Measurements from ENCODE around the gene TSPAN11.

TSPAN11 gene

DNA sequence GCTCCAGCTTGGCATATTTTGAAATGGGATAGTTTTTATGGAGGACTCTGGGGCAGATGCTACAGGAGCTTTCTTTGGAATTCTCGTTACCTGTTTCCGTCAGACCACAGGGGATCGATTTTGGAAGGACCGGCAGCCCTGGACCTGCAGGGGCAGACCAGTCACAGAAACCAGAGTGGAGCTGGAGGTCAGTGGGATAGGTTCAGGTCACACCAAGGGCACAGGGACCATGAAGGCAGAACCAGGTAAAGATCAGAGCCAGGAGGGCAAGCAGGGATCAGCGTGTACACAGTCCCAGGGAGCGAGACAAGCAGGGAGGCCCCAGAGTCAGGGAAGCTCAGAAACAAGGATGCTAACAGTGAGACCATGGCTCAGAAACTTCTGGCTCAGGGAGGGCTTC is 45.5 kb downstream of the TSPAN11 start:
- Histone ChIP-seq H2AFZ (ENCODE audit: low read length) (no peak overlapping the region), H3K27me3 (ENCODE audit: insufficient read depth, low read length) (no peaks in the 10 kb centered on the region), H3F3A (ENCODE audit: insufficient read depth, low read length) (no peaks in the 10 kb centered on the region), H3K4me3 (ENCODE audit: low read depth, low read length, poor library complexity, severe bottlenecking) (no peak overlapping the region), H3K9me3 (ENCODE audit: low read length) (no peaks in the 10 kb centered on the region), H3K9ac (ENCODE audit: low read length) (no peak overlapping the region), H3K36me3 (ENCODE audit: insufficient read depth, low read length) (no peaks in the 10 kb centered on the region), H4K20me1 (ENCODE audit: insufficient read depth, low read length) (no peaks in the 10 kb centered on the region), H3K4me1 (ENCODE audit: insufficient read depth, low read length, severe bottlenecking) (no peaks in the 10 kb centered on the region), H3K79me2 (ENCODE audit: insufficient read depth, low read length) (no peaks in the 10 kb centered on the region), H3K4me2 (ENCODE audit: low read length) (no peak overlapping the region), H3K9me2 (ENCODE audit: low read depth, low read length) (no peaks in the 10 kb centered on the region), H3K27ac (ENCODE audit: low read depth, low read length, poor library complexity, severe bottlenecking) (no peak overlapping the region)
- TF ChIP-seq, protein P1, sequence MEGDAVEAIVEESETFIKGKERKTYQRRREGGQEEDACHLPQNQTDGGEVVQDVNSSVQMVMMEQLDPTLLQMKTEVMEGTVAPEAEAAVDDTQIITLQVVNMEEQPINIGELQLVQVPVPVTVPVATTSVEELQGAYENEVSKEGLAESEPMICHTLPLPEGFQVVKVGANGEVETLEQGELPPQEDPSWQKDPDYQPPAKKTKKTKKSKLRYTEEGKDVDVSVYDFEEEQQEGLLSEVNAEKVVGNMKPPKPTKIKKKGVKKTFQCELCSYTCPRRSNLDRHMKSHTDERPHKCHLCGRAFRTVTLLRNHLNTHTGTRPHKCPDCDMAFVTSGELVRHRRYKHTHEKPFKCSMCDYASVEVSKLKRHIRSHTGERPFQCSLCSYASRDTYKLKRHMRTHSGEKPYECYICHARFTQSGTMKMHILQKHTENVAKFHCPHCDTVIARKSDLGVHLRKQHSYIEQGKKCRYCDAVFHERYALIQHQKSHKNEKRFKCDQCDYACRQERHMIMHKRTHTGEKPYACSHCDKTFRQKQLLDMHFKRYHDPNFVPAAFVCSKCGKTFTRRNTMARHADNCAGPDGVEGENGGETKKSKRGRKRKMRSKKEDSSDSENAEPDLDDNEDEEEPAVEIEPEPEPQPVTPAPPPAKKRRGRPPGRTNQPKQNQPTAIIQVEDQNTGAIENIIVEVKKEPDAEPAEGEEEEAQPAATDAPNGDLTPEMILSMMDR (IDR thresholded peaks at IDR 0.05; ENCODE audit: low read length): no peak
- TF ChIP-seq EZH2 (IDR thresholded peaks at IDR 0.05; ENCODE audit: borderline replicate concordance, low read length): no peak

DNA sequence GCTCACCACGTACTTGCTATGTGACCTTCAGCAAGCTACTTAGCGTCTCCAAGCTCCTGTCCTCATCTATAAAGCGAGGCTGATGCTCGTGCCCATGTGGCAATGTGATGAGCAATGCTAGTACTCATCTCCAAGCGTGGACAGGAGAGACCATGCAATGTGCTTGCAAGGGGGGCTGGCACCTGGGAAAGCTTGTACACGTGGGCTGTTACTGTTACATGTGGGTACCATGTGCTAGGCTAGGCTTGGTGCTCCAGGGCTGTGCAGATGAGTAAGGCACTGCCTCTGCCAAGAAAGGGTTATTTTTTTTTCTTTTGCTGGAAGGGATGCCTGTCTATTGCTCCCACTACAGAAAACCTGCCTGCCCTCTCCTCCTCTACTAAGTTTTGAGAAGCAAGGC is 46.6 kb downstream of the TSPAN11 start:
- no peaks in the 10 kb centered on the region for H3K36me3 ChIP-seq (ENCODE audit: insufficient read depth, low read length)
- H3K4me2 ChIP-seq (ENCODE audit: low read length): no peak overlapping the region
- H3K27me3 ChIP-seq (ENCODE audit: insufficient read depth, low read length): no peaks in the 10 kb centered on the region
- H2AFZ ChIP-seq (ENCODE audit: low read length): no peak overlapping the region
- H3K9ac ChIP-seq (ENCODE audit: low read length): no peak overlapping the region
- no peaks in the 10 kb centered on the region for H3F3A ChIP-seq (ENCODE audit: insufficient read depth, low read length)
- TF ChIP-seq, protein P1 (IDR thresholded peaks at IDR 0.05; ENCODE audit: low read length): no peak
- no peak for TF ChIP-seq EZH2 (IDR thresholded peaks at IDR 0.05; ENCODE audit: borderline replicate concordance, low read length)
- H3K27ac ChIP-seq (ENCODE audit: low read depth, low read length, poor library complexity, severe bottlenecking): no peak overlapping the region
- H3K4me3 ChIP-seq (ENCODE audit: low read depth, low read length, poor library complexity, severe bottlenecking): no peak overlapping the region
- no peaks in the 10 kb centered on the region for H4K20me1 ChIP-seq (ENCODE audit: insufficient read depth, low read length)
- no peaks in the 10 kb centered on the region for H3K79me2 ChIP-seq (ENCODE audit: insufficient read depth, low read length)
- H3K9me3 ChIP-seq (ENCODE audit: low read length): no peaks in the 10 kb centered on the region
- no peaks in the 10 kb centered on the region for H3K9me2 ChIP-seq (ENCODE audit: low read depth, low read length)
- no peaks in the 10 kb centered on the region for H3K4me1 ChIP-seq (ENCODE audit: insufficient read depth, low read length, severe bottlenecking)

DNA sequence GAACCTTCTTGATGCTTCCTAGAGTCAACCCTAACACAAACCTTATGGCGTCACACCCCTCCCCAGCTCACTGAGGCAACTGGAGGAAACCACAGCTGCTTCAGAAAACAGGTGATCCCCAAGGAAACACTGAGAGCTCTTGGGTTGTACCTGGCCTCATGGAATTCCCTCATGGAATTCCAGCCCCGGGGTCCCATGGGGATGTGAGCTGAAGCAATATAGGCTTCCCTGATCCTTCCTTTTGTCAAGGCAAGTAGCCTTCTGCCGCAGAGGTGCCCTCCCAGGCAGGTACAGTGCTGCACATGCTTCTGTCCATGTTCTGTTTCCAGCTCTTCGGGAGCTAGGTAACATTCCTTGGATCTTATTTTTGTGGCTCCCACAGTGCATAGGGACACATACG is 47.3 kb downstream of the TSPAN11 start:
- Histone ChIP-seq H3K4me1 (ENCODE audit: insufficient read depth, low read length, severe bottlenecking) (no peaks in the 10 kb centered on the region), H3K9me3 (ENCODE audit: low read length) (no peaks in the 10 kb centered on the region), H3K79me2 (ENCODE audit: insufficient read depth, low read length) (no peaks in the 10 kb centered on the region), H4K20me1 (ENCODE audit: insufficient read depth, low read length) (no peaks in the 10 kb centered on the region), H3K9me2 (ENCODE audit: low read depth, low read length) (no peaks in the 10 kb centered on the region), H3K4me3 (ENCODE audit: low read depth, low read length, poor library complexity, severe bottlenecking) (no peak overlapping the region), H3K4me2 (ENCODE audit: low read length) (no peak overlapping the region), H3K27me3 (ENCODE audit: insufficient read depth, low read length) (no peaks in the 10 kb centered on the region), H3F3A (ENCODE audit: insufficient read depth, low read length) (no peaks in the 10 kb centered on the region), H2AFZ (ENCODE audit: low read length) (no peak overlapping the region), H3K9ac (ENCODE audit: low read length) (no peak overlapping the region), H3K36me3 (ENCODE audit: insufficient read depth, low read length) (no peaks in the 10 kb centered on the region), H3K27ac (ENCODE audit: low read depth, low read length, poor library complexity, severe bottlenecking) (no peak overlapping the region)
- no peak for TF ChIP-seq EZH2 (IDR thresholded peaks at IDR 0.05; ENCODE audit: borderline replicate concordance, low read length)
- TF ChIP-seq, protein P1 (IDR thresholded peaks at IDR 0.05; ENCODE audit: low read length): no peak

All from OCI-LY1 (cell line).